ENCODE measurements around the gene HFE. TPM values are rescaled to one million over a fixed set of nuclear protein-coding genes. Genes with fewer than 3 reads are reported as not detected.

The HFE gene
- total RNA-seq, 1 donor from 2014 or later = 11.8 TPM

- DNase-seq (ENCODE audit: low spot score) = no peak
These were observed 46.5 kb downstream of the HFE start for GRCh38 chr6:26133730-26134129.

GRCh38 chr6:26136321-26136720 is 49.1 kb downstream of the HFE start:
- no peak for DNase-seq (ENCODE audit: low spot score)

GRCh38 chr6:26140254-26140966 is 53.2 kb downstream of the HFE start:
- no peak for DNase-seq (ENCODE audit: low spot score)

- no peak for DNase-seq (ENCODE audit: low spot score)
These were observed 53.7 kb downstream of the HFE start for GRCh38 chr6:26140967-26141294.

GRCh38 chr6:26141378-26141904 is 54.2 kb downstream of the HFE start:
- no peak for DNase-seq (ENCODE audit: low spot score)

GRCh38 chr6:26142026-26142425 is 54.8 kb downstream of the HFE start:
- DNase-seq (ENCODE audit: low spot score) = no peak

Other genes with a start within 250 kb of the HFE start
- gene SLC17A3, start 213.2 kb upstream of the HFE start, total RNA-seq (ENCODE audit: insufficient read depth, low replicate concordance) = 6.7 TPM
- gene SLC17A2, start 156.7 kb upstream of the HFE start, total RNA-seq (ENCODE audit: insufficient read depth, low replicate concordance) = 0.48 TPM
- 9.9 TPM for gene TRIM38, start 124.6 kb upstream of the HFE start, total RNA-seq (ENCODE audit: insufficient read depth, low replicate concordance)

All from umbilical cord (tissue), 2 donors.